Measurements from ENCODE around the gene BSN.

- TF ChIP-seq CTCF (IDR thresholded peaks at IDR 0.05) (no peak), ZFX (IDR thresholded peaks at IDR 0.05; ENCODE audit: borderline replicate concordance) (no peak)
Measured at GRCh38 chr3:49654176-49654825, 100.0 kb downstream of the BSN start.

Data from 22Rv1 (cell line).